ENCODE data around the gene IFIT3. TPM values are rescaled to one million over a fixed set of nuclear protein-coding genes. Genes with fewer than 3 reads are reported as not detected.

Gene IFIT3
- total and polyA plus RNA-seq, 2 donors (not counting 1 experiment from before 2014, with no cell fraction given): 1.5 to 4.2 TPM

DNA sequence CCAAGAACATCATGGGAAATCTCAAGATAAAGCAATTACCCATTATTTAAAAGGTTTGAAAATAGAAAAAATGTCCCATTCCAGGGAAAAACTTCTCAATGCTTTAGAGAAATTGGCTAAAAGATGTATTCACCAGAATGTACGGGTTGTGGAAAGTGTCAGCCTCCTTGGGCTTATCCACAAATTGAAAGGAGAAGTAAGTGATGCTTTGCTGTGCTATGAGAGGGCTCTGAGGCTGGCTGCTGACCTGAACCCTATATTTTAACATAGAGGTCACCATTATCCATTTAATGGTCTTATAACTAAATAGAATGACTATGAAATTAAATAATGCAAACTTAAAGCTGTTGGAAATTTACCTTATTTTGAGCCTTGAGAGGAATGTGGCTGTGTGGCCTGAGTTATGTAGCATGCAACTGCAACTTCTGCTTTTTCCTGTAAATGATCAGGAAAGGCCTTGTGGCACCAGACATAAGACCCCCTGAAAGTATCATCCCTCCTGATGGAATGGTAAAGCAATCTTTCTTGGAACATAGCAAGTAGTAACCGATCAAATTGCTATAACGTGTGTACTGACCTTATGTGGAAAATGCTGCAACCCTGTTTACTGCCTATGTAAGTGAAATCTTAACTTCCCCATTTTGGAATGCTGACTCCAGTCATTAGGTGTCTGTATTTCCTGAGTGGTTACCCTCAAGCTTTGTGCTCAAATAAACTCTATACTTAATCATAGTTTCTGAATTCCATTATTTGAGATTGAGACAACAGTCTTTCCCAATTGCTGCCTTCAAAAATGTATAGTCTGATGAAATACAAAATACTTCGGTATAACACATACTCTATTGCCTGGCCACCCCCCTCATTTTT lies 56.9 kb downstream of the IFIT3 start:
- Histone ChIP-seq H3K36me3 (replicated peaks in 1 of 2; ENCODE audit: control extremely low read depth in 1 of 2, control insufficient read depth in 1 of 2, extremely low read depth in 1 of 2, insufficient read depth in 2 of 2, low read length in 1 of 2) (no peaks in the 10 kb centered on the region), H3K27me3 (replicated peaks in 1 of 4; ENCODE audit: control extremely low read depth in 1 of 4, control insufficient read depth in 3 of 4, insufficient read depth in 4 of 4, low read length in 3 of 4) (no peaks in the 10 kb centered on the region), H3K79me2 (ENCODE audit: control insufficient read depth, insufficient read depth, low read length) (no peaks in the 10 kb centered on the region), H3K4me1 (ENCODE audit: control insufficient read depth in 2 of 2, insufficient read depth in 2 of 2, low read length in 2 of 2) (peaks cover 16% of the 10 kb centered on the region in 2 donors), H2AFZ (ENCODE audit: insufficient read depth, low read depth, low read length, poor library complexity, severe bottlenecking) (no peak overlapping the region), H4K20me1 (ENCODE audit: control insufficient read depth, insufficient read depth, low read length, poor library complexity, severe bottlenecking) (no peaks in the 10 kb centered on the region), H3K4me3 (ENCODE audit: control extremely low read depth in 1 of 5, extremely low read depth in 1 of 5, insufficient read depth in 1 of 5, low read depth in 2 of 5, low read length in 4 of 5) (no peak overlapping the region), H3K9me3 (ENCODE audit: control extremely low read depth in 1 of 3, control insufficient read depth in 2 of 3, insufficient read depth in 1 of 3, low read length in 2 of 3) (no peaks in the 10 kb centered on the region), H3K9ac (ENCODE audit: low read length) (no peak overlapping the region), H3K27ac (ENCODE audit: low read length in 2 of 2) (no peak overlapping the region), H3K4me2 (replicated peaks; ENCODE audit: low read depth, low read length, poor library complexity, severe bottlenecking) (peak overlapping the region; percentile 36)
- DNase-seq: peak; percentile 64
- Mint-ChIP-seq H3K4me1 (peaks cover 18% of the 10 kb centered on the region), H3K27me3 (no peaks in the 10 kb centered on the region), H3K27ac (peak overlapping the region; percentile 29), H3K4me3 (peak overlapping the region; percentile 24), H3K9me3 (ENCODE audit: insufficient read depth) (no peaks in the 10 kb centered on the region)
- TF ChIP-seq, protein P1, sequence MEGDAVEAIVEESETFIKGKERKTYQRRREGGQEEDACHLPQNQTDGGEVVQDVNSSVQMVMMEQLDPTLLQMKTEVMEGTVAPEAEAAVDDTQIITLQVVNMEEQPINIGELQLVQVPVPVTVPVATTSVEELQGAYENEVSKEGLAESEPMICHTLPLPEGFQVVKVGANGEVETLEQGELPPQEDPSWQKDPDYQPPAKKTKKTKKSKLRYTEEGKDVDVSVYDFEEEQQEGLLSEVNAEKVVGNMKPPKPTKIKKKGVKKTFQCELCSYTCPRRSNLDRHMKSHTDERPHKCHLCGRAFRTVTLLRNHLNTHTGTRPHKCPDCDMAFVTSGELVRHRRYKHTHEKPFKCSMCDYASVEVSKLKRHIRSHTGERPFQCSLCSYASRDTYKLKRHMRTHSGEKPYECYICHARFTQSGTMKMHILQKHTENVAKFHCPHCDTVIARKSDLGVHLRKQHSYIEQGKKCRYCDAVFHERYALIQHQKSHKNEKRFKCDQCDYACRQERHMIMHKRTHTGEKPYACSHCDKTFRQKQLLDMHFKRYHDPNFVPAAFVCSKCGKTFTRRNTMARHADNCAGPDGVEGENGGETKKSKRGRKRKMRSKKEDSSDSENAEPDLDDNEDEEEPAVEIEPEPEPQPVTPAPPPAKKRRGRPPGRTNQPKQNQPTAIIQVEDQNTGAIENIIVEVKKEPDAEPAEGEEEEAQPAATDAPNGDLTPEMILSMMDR (IDR thresholded peaks at IDR 0.05): no peak
- TF ChIP-seq EZH2 (IDR thresholded peaks at IDR 0.05; ENCODE audit: borderline replicate concordance, insufficient read depth, low read depth, low read length, poor library complexity, severe bottlenecking): no peak
- intact Hi-C loops (cut with micrococcal nuclease): no loop called here
- ChIA-PET POLR2A (no interaction called here), CTCF (interaction anchor here (1.4 to 2.2 kb wide), 4 partner anchors 9 to 167 kb away, joined by 4 to 5 read pairs (median 4); no protein-coding TSS in a partner anchor)
- peak; percentile 72 for ATAC-seq (ENCODE audit: low read depth)
- 17% methylated on average over 2 of the region's 4 CpGs for WGBS (ENCODE audit: insufficient coverage)

DNA sequence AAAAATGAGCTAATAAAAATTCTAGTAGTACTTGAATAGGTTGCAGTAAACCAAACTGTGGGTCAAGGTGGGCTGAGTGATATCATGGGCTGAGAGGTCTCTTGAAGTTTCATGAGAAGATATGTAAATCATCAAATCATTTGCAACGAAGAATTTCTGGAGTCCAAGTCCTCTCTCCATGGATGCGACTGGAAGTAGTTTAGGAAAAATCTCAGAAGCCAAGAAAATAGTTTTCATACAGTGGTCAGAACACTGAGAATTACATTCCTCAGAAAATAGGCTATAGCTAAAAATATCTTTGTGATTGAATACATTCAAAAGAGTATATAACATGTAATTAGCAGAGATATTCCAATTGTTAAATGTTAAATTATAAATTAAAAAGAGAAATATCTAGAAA lies 61.0 kb downstream of the IFIT3 start:
- Histone ChIP-seq H3K9me3 (ENCODE audit: control extremely low read depth in 1 of 3, control insufficient read depth in 2 of 3, insufficient read depth in 1 of 3, low read length in 2 of 3) (no peaks in the 10 kb centered on the region), H3K4me1 (ENCODE audit: control insufficient read depth in 2 of 2, insufficient read depth in 2 of 2, low read length in 2 of 2) (peaks cover 30 to 36% of the 10 kb centered on the region in 2 donors), H2AFZ (ENCODE audit: insufficient read depth, low read depth, low read length, poor library complexity, severe bottlenecking) (no peak overlapping the region), H3K4me2 (replicated peaks; ENCODE audit: low read depth, low read length, poor library complexity, severe bottlenecking) (no peak overlapping the region), H3K79me2 (ENCODE audit: control insufficient read depth, insufficient read depth, low read length) (peaks cover 7% of the 10 kb centered on the region), H3K27ac (ENCODE audit: low read length in 2 of 2) (no peak overlapping the region), H3K9ac (ENCODE audit: low read length) (no peak overlapping the region), H3K27me3 (replicated peaks in 1 of 4; ENCODE audit: control extremely low read depth in 1 of 4, control insufficient read depth in 3 of 4, insufficient read depth in 4 of 4, low read length in 3 of 4) (no peaks in the 10 kb centered on the region), H3K36me3 (replicated peaks in 1 of 2; ENCODE audit: control extremely low read depth in 1 of 2, control insufficient read depth in 1 of 2, extremely low read depth in 1 of 2, insufficient read depth in 2 of 2, low read length in 1 of 2) (no peaks in the 10 kb centered on the region), H3K4me3 (ENCODE audit: control extremely low read depth in 1 of 5, extremely low read depth in 1 of 5, insufficient read depth in 1 of 5, low read depth in 2 of 5, low read length in 4 of 5) (no peak overlapping the region), H4K20me1 (ENCODE audit: control insufficient read depth, insufficient read depth, low read length, poor library complexity, severe bottlenecking) (no peaks in the 10 kb centered on the region)
- H3K4me3 Mint-ChIP-seq: no peak overlapping the region
- DNase-seq (no peak), ATAC-seq (ENCODE audit: low read depth) (no peak)
- no CpG with 5 or more reads among the region's 2 CpGs for WGBS (ENCODE audit: insufficient coverage)
- TF ChIP-seq EZH2 (IDR thresholded peaks at IDR 0.05; ENCODE audit: borderline replicate concordance, insufficient read depth, low read depth, low read length, poor library complexity, severe bottlenecking): no peak
- TF ChIP-seq, protein P1 (IDR thresholded peaks at IDR 0.05): no peak
- H3K27me3 Mint-ChIP-seq: no peaks in the 10 kb centered on the region
- no peak overlapping the region for H3K27ac Mint-ChIP-seq
- no peaks in the 10 kb centered on the region for H3K9me3 Mint-ChIP-seq (ENCODE audit: insufficient read depth)
- intact Hi-C loops (cut with micrococcal nuclease): no loop called here
- CTCF ChIA-PET: interaction anchor here (0.7 to 1.6 kb wide), 5 partner anchors 19 to 145 kb away, joined by 3 to 4 read pairs (median 4); partner anchors contain the start of gene LIPA
- POLR2A ChIA-PET: no interaction called here
- peaks cover 34% of the 10 kb centered on the region for H3K4me1 Mint-ChIP-seq
